Activated CD8-positive, alpha-beta T cell treated with anti-CD3 and anti-CD28 coated beads for 36 hours (primary cell): ENCODE data around the gene FCSK. TPM values are rescaled to one million over a fixed set of nuclear protein-coding genes. Genes with fewer than 3 reads are reported as not detected.
"Not testable (repeated sequence)": the region's sequence is repeated elsewhere in the genome, so short reads cannot be mapped to it uniquely, and the experiment has no call there.

Experiments
- ATAC-seq: fragments of 200-7000 bp; cut with Tn5 transposase; one replicate; pipeline ENCODE4 v1.10.0; 2021; ENCODE audit warnings: mild to moderate bottlenecking, moderate library complexity
- CTCF ChIA-PET: fragments of 350-600 bp; sonication (Branson Sonifier 250); formaldehyde crosslinking; loops from one replicate; lab custom pipeline; 2021; ENCODE audit warnings: antibody characterized with exemption; lab: Charles Lee
- POLR2A ChIA-PET: fragments of 350-600 bp; sonication (Branson Sonifier 250); formaldehyde crosslinking; loops from one replicate; lab custom pipeline; 2021; ENCODE audit warnings: antibody characterized with exemption; lab: Charles Lee
- DNase-seq: peaks from one replicate; pipeline ENCODE4 v3.0.0-alpha.2; 2020
- H3K27ac Mint-ChIP-seq: one replicate; pipeline ENCODE4 v1.8.0; 2021; ENCODE audit warnings: mild to moderate bottlenecking, mixed read lengths
- H3K27me3 Mint-ChIP-seq: one replicate; pipeline ENCODE4 v1.8.0; 2021; ENCODE audit warnings: mixed read lengths
- H3K36me3 Mint-ChIP-seq: one replicate; pipeline ENCODE4 v1.8.0; 2021; ENCODE audit warnings: low read depth, mixed read lengths
- H3K4me1 Mint-ChIP-seq: one replicate; pipeline ENCODE4 v1.8.0; 2021; ENCODE audit warnings: low read depth, mixed read lengths
- H3K4me3 Mint-ChIP-seq: one replicate; pipeline ENCODE4 v1.8.0; 2021; ENCODE audit warnings: mild to moderate bottlenecking, moderate library complexity, mixed read lengths
- H3K9me3 Mint-ChIP-seq: one replicate; pipeline ENCODE4 v1.8.0; 2021; ENCODE audit warnings: mixed read lengths
- CTCF ChIP-seq: fragments of 200-600 bp; IDR thresholded peaks from one replicate; pipeline ENCODE4 v1.8.0; 2022; ENCODE audit warnings: antibody characterized with exemption, mild to moderate bottlenecking
- intact Hi-C: fragments of 100-400 bp; cut with micrococcal nuclease; formaldehyde crosslinking; loops from one replicate; pipeline ENCODE4 v1.10.0; 2022
- total RNA-seq, 2 experiments: library from RNA; stranded (reverse); gene quantifications; one replicate each; pipeline ENCODE4 v1.2.3, GENCODE V29; 2021

FCSK gene
- total RNA-seq: 10 to 100 TPM; 11.0 to 11.1 TPM

DNA sequence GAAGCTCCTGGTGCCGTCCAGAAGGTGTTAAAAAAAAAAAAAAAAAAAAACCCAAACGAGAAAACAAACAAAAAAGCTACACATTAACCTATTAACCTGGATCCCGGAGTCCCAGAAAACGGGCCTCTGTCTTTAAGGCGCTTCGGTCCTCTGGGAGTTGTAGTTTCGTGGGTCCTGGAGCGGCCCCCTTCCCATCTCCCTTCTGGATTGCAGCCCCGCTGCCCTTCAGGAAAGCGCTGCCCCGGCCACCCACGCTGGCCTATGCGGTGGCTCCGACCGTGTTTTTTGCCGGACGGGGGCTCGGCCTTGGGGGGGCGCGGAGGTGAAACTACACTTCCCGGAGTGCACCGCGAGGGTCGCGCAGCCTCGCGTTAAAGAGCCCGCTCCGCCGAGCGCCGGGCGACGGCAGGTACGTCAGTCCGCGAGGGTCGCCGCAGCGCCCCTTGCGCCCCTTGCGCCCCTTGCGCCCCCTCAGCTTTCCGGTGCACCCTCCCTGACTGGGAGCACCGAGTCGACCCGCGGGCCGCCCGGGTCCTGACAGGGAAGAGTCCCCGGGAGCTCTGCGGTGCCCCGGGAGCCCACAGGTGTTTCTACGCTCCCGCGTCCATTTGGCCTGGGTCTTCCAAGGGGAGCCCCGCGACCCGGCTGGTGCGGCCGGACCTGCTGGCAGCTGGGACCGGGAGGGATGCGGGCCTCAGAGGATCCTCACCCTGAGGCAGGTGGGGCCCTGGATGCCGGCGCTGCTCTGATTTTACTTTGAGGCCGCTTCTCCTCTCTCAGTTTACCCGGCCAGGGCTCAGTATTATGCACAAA is at the start of gene FCSK:
Gene FCSK (plus strand): TSS at position 374 of the 813 bp plus-strand sequence. CDS start 8,596 bp downstream, outside the sequence.
- intact Hi-C loops: no loop called here
- Mint-ChIP-seq H3K27me3 (no peaks in the 10 kb centered on the region), H3K9me3 (no peaks in the 10 kb centered on the region), H3K4me1 (peaks cover 17% of the 10 kb centered on the region), H3K4me3 (peak within 1 kb of the TSS; percentile 86), H3K27ac (peak within 1 kb of the TSS; percentile 91), H3K36me3 (no peaks in the 10 kb centered on the region)
- CTCF ChIA-PET: interaction anchor here (0.8 to 2.6 kb wide), 7 partner anchors 13 to 124 kb away, joined by 3 to 15 read pairs (median 3); no protein-coding TSS in a partner anchor
- POLR2A ChIA-PET: interaction anchor here (0.6 to 2.2 kb wide), 14 partner anchors 11 to 74 kb away, joined by 3 to 10 read pairs (median 4); partner anchors contain the start of gene ST3GAL2
- DNase-seq (peak; percentile 71), ATAC-seq (peak; percentile 93)
- no peak for TF ChIP-seq CTCF

GRCh38 chr16:70406104-70406503 is 48.3 kb upstream of the FCSK start:
- intact Hi-C loops, POLR2A ChIA-PET, DNase-seq, ATAC-seq, H3K9me3 Mint-ChIP-seq, H3K4me3 Mint-ChIP-seq, H3K27me3 Mint-ChIP-seq, CTCF ChIA-PET, H3K27ac Mint-ChIP-seq: not testable (repeated sequence)
- peaks cover 52% of the 10 kb centered on the region for H3K4me1 Mint-ChIP-seq
- peaks cover 13% of the 10 kb centered on the region for H3K36me3 Mint-ChIP-seq

- intact Hi-C loops: no loop called here
- CTCF ChIA-PET: interaction anchor here (0.8 to 1.4 kb wide), 2 partner anchors 9 to 13 kb away, joined by 3 to 4 read pairs; no protein-coding TSS in a partner anchor
These were observed 46.6 kb upstream of the FCSK start for GRCh38 chr16:70407811-70408274.

DNA sequence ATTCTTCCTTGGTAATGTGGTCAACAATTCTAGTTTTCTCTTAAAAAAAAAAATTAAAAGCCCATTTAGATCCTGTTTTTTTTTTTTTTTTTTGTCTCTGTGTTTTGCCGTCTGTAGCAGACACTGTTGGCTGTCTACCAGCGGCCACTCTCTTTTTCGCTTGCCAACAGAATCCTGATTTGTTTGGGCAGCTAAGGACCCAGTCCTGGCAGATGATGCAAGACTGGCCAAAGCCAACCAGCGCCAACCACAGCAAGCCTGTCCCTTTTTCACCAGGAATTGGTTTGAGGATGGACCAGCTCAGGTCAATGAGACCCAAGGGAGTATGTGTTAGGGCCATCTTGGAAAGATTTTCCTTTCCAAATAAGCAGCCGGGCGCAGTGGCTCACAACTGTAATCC is 43.7 kb upstream of the FCSK start:
- no peaks in the 10 kb centered on the region for H3K9me3 Mint-ChIP-seq
- peaks cover 9% of the 10 kb centered on the region for H3K36me3 Mint-ChIP-seq
- POLR2A ChIA-PET: interaction anchor here (0.7 to 1.8 kb wide), 4 partner anchors 8 to 122 kb away, joined by 3 to 6 read pairs (median 4); partner anchors contain the start of gene AARS1
- H3K27me3 Mint-ChIP-seq: no peaks in the 10 kb centered on the region
- intact Hi-C loops: no loop called here
- DNase-seq (no peak), ATAC-seq (no peak)
- no peak overlapping the region for H3K27ac Mint-ChIP-seq
- CTCF ChIA-PET: interaction anchor here (1.3 kb wide), 2 partner anchors 15 to 21 kb away, joined by 3 read pairs; no protein-coding TSS in a partner anchor
- TF ChIP-seq CTCF: no peak
- no peak overlapping the region for H3K4me3 Mint-ChIP-seq
- H3K4me1 Mint-ChIP-seq: peaks cover 30% of the 10 kb centered on the region

More at GRCh38 chr16:70407811-70408274, 46.6 kb upstream of the FCSK start:
- peaks cover 49% of the 10 kb centered on the region for H3K4me1 Mint-ChIP-seq
- TF ChIP-seq CTCF: no peak
- H3K9me3 Mint-ChIP-seq: no peaks in the 10 kb centered on the region
- H3K4me3 Mint-ChIP-seq: no peak overlapping the region
- POLR2A ChIA-PET: interaction anchor here (0.9 to 1.7 kb wide), 2 partner anchors 15 to 166 kb away, joined by 3 to 6 read pairs; no protein-coding TSS in a partner anchor
- H3K27me3 Mint-ChIP-seq: no peaks in the 10 kb centered on the region
- H3K27ac Mint-ChIP-seq: no peak overlapping the region
- no peak for DNase-seq
- ATAC-seq: no peak
- H3K36me3 Mint-ChIP-seq: peaks cover 18% of the 10 kb centered on the region

GRCh38 chr16:70412385-70412784 is 42.0 kb upstream of the FCSK start:
- POLR2A ChIA-PET: interaction anchor here (0.9 kb wide), 1 partner anchor 26 kb away, joined by 4 read pairs; no protein-coding TSS in a partner anchor
- H3K27me3 Mint-ChIP-seq: no peaks in the 10 kb centered on the region
- no peak for ATAC-seq
- no peaks in the 10 kb centered on the region for H3K9me3 Mint-ChIP-seq
- intact Hi-C loops: no loop called here
- H3K4me3 Mint-ChIP-seq: no peak overlapping the region
- peaks cover 8% of the 10 kb centered on the region for H3K36me3 Mint-ChIP-seq
- no peak overlapping the region for H3K27ac Mint-ChIP-seq
- no peak for DNase-seq
- H3K4me1 Mint-ChIP-seq: peaks cover 35% of the 10 kb centered on the region
- TF ChIP-seq CTCF: no peak
- CTCF ChIA-PET: interaction anchor here (0.8 to 1.2 kb wide), 2 partner anchors 8 to 18 kb away, joined by 4 read pairs; no protein-coding TSS in a partner anchor

- DNase-seq, H3K27me3 Mint-ChIP-seq, POLR2A ChIA-PET, H3K27ac Mint-ChIP-seq, ATAC-seq, H3K4me3 Mint-ChIP-seq, intact Hi-C loops, H3K36me3 Mint-ChIP-seq, H3K9me3 Mint-ChIP-seq: not testable (repeated sequence)
- CTCF ChIA-PET: interaction anchor here (1.2 kb wide), 1 partner anchor 19 kb away, joined by 4 read pairs; no protein-coding TSS in a partner anchor
- H3K4me1 Mint-ChIP-seq: peaks cover 32% of the 10 kb centered on the region
These were observed 40.8 kb upstream of the FCSK start for GRCh38 chr16:70413572-70413971.
